Measurements from ENCODE around the gene PGR.

Gene PGR

DNA sequence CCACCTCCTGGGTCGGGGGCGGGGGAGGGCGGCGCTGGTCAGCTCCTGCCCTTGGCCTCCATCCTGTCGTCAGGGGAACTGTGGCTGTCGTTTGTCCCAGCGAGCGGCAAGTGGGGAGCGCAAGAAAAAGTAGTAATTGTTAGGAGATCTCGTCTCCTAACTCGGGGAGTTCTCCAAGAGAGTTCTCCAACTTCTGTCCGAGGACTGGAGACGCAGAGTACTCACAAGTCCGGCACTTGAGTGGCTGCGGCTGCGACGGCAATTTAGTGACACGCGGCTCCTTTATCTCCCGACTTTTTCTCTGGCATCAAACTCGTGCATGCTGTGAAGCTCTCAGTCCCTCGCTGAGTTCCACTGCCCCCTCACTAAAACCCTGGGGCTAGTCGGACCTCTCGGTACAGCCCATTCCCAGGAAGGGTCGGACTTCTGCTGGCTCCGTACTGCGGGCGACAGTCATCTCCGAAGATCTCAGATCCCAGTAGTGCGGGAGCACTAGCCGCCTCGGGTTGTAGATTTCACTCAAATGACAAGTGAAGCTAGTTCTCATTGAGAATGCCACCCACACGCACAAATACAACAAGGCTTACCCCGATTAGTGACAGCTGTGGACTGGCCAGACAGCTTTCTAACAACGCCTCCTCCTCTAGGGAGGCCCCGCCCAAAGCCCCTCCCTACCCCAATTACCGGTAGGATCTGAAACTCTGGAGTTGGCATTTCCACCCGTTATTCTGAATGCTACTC is at the start of gene PGR:
TSS of gene PGR (minus strand) at position 611 of the 741 bp plus-strand sequence. CDS start 743 bp downstream, outside the sequence.
- DNase-seq = no peak

GRCh38 chr11:101176381-101176780 is 46.8 kb upstream of the PGR start:
- DNase-seq = no peak

GRCh38 chr11:101169944-101170343 is 40.3 kb upstream of the PGR start:
- no peak for DNase-seq

- DNase-seq = no peak
Observed at GRCh38 chr11:101166038-101166437, 36.4 kb upstream of the PGR start.

DNA sequence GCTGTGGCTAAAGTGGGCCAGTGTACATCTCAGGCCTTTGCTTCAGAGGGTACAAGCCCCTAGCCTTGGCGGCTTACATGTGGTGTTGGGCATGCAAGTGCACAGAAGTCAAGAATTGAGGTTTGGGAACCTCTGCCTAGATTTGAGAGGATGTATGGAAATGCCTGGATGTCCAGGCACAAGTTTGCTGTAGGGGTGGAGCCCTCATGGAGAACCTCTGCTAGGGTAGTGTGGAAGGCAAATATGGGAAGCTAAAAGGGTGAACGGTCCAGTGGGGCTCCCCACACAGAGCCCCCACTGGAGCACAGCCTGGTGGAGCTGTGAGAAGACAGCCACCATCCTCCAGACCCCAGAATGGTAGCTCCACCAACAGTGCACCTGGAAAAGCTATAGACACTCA is 28.5 kb upstream of the PGR start:
- no peak for DNase-seq

DNA sequence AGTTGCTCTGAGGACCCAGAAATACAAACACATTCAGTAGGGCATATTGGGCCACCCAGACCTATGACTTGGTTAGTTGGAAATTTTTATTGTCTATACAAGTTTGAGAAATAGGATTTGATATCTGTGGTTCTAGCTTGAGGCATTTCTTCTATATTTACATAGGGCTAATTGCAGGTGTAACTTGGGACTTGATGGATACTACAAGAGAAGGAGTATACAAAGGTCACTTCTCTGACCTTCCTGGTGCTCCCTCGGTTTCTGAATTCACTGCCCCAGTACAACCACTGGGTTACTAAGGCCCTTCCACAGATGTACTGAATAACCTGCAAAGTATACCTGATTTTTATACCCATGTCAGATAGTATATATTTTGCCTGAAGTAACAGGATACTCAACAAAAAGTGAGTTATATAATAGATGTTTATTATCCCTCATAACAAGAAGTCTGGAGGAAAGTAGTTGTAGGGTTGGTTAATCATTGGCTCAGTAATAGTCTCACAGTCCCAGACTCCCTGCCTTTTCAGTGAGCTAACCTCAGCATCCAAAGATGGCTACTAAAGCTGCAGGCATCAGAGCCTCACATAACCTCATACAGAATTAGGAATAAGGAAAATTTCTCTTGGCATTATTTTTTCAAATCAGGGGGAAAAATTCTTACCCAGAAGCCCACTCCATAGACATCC is 8.8 kb upstream of the PGR start:
- no peak for DNase-seq

DNA sequence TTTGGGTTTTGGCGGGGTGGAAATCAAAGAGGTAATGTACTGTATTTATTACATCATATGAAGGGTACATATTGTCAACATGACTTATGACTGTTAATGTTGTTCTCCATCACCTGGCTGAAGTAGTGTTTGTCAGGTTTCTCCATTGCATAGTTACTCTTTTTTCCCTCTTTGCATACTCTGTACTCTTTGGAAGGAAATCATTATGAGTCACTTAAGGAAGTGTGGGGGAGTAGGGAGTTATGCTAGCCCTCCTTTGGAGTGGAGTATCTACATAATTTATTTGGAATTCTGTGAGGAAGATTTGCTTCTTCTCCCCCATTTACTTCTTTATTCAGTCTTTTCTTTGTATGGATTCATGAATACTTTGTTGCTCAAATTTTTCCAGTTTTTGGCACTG is 3.6 kb upstream of the PGR start:
- DNase-seq = no peak

DNA sequence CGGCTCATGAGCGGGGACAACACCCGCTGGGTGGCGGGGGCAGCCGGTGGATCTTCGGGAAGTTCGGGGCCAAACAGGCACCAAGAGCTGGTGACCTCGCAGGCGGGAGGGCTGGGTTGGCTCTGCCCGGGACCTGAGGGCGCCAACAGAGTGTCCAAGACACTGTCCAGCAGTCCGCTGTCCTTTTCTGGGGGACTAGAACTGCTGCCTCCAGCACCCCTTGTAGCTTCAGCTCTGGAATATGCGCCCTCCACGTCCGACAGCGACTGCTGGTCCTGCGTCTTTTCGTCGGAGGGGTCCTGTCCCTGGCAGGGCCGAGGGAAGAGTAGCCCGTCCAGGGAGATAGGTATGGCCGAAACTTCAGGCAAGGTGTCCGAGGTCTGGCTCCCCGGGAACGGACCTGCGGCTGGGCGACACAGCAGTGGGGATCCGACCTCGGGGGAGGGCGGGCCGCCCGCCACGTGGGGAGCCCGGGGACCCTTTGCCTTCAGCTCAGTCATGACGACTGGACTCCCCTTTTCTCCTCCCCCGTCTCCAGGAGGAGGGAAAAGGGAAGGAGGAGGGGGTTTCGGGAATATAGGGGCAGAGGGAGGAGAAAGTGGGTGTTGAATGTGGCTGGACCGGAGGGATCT is 926 bp downstream of the PGR start:
- DNase-seq = no peak

- no peak for DNase-seq
Observed at GRCh38 chr11:101127699-101128570, 1.7 kb downstream of the PGR start.

DNA sequence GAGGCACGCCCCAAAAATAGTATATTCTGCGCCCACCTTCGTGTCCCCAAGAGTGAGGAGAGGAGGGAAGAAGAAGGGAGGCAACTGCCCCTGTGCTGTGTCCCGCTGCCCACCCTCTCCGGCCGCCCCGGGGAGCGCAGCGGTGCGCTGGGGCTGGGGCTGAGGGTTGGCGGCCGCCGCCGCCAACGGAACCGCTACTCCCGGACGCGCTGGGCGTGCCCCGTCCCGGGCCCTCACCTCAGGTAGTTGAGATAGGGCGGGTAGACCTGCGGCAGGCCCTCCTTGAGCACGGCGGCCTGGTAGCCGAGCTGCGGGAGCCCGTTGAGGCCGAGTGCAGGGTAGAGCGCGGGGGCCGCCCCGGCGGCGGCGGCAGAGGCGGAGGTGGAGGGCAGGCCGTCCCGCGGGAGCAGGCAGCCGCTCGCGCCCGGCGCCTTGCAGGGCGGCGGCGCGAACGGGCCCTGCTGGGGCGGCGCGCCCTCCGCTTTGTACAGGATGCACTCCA is 2.4 kb downstream of the PGR start:
- no peak for DNase-seq

- no peak for DNase-seq
Observed at GRCh38 chr11:101126551-101127196, 2.9 kb downstream of the PGR start.

GRCh38 chr11:101115671-101116160 is 13.9 kb downstream of the PGR start:
- no peak for DNase-seq

- DNase-seq = no peak
Observed at GRCh38 chr11:101113540-101113939, 16.1 kb downstream of the PGR start.

DNA sequence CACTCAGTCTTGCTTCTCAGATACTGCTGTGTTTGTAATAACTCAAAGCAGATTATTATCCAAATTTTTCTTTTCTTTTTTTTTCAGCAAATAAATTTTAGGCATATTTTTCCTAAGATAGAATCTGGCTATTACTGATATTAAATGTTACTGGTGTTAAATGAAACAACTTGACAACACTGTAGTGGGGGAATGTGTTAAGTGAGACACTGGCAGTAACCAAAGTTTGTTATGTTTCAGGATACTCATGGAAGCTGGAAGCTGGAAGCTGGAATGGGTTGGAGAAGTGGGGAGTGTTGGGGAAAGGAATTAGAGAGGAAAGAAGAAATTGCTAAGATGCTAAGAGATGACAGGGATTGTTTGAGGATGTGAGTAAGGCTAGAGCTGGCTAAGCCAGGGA is 24.9 kb downstream of the PGR start:
- DNase-seq = no peak

DNA sequence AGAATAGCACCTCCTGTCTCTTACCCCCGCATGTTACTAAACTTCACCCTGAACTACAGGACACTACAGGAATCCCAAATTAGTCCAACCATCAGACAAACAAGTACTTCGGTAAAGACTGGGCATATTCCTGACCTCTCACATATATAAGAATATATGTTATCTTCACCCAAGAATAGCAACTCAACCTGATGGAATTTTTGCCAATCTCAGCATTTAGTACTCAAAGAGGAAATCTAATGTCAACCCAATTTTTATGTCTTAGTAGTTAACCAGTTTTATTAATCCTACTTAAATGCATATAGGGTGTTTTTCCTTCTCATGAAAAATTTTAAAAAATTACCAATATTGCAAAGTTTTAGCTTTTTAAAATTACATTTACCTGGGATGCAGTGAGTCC is 26.2 kb downstream of the PGR start:
- no peak for DNase-seq

DNA sequence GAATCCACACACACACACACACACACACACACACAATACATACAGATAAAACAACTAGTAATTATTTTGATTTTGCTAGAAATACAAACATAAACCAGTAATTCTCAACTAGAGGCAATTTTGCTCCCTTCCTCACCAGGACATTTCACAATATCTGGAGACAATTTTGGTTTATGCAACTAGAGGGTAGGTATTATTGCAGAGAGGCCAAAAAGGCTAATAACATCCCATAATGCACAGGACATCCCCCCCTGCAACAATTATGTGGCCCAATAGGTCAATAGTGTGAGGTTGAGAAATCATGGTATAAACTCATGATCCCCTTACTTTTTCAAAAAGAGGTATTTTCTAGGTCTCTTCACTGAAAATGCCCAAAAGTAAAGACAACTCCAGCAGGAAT is 29.0 kb downstream of the PGR start:
- DNase-seq = no peak

DNA sequence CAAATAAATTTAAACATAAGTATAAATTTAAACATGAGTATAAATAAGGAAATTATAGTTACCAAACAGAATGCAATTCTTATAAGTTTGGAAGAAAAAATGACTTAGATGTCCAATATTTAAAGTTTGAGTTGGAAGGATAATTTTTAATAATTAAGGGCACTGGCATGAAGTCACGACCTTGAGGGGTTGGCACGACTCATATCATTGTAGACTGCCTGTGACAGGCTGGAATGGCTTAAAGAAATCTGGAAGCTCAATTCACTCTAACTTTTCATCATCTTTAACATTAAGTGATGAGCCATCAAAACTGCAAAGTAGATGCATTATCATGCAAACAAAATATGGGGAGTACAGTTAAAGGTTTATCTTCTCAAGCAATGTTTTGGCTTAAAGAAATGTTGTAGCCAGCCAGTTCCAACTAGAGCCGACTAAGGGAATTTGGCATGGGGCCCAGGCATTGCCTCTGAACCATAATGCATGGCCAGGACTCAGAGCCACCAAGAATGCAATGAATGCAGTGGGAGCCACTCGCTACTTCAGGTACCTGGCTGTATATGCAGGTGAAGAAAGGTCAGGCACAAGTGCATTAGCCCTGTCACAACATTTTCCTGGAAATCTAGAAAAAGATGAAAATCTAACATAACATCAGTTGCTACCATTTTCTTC is 33.4 kb downstream of the PGR start:
- no peak for DNase-seq

- DNase-seq = no peak
Observed at GRCh38 chr11:101091781-101092180, 37.8 kb downstream of the PGR start.

GRCh38 chr11:101090679-101091270 is 38.8 kb downstream of the PGR start:
- no peak for DNase-seq

- DNase-seq = no peak
Observed at GRCh38 chr11:101083335-101083734, 46.3 kb downstream of the PGR start.

DNA sequence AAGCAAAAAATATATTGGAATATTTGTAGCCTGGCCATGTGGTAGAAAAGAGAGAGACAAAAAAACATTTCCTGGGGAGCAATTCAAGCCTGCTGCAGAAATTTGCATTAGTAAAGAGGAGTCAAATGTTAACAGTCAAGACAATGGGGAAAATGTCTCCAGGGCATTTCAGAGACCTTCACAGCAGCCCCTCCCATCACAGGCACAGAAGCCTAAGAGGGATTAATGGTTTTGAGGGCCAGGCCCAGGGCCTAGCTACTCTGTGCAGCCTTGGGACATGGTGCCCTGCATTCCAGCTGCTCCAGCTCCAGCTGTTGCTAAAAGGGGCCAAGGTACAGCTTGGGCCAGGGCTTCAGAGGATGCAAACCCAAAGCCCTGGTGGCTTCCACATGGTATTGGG is 46.8 kb downstream of the PGR start:
- DNase-seq = no peak
